ENCODE results near the gene KLHL7. TPM values are rescaled to one million over a fixed set of nuclear protein-coding genes. Genes with fewer than 3 reads are reported as not detected.
A peak's percentile ranks its signal among the peaks of the same experiment; 100 is the strongest.

KLHL7 gene
- total and polyA plus RNA-seq, 4 experiments from 2014 or later, result 22.5 to 30.5 (median 26.8) TPM

DNA sequence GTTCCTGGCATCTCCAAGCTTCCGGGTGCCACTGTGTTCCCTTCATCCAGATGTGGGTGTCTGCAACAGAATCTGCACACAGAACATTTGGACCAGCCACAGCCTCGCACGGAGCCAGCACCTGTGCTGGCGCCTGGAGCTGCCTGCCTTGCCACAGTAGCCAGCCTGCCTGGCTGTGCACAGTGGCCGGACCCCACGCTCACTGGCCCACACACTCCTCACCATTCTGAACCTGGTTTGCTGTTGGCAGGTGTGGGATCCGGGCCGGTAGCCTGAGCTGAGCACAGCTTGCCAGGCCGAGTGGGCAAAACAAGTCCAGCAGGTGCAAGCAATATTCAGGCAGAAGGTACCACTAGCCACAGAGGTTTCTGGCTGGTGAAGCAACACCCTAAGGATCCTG, 7.6 kb upstream of the KLHL7 start:
- POLR2A ChIA-PET (ENCODE audit: partially characterized antibody), result interaction anchor here (1.2 kb wide), 1 partner anchor 8 kb away, joined by 5 read pairs; the partner anchor contains the start of gene KLHL7
- peaks cover 0 to 10% (median 0%) of the 10 kb centered on the region in 8 donors for H3K9me3 Mint-ChIP-seq

DNA sequence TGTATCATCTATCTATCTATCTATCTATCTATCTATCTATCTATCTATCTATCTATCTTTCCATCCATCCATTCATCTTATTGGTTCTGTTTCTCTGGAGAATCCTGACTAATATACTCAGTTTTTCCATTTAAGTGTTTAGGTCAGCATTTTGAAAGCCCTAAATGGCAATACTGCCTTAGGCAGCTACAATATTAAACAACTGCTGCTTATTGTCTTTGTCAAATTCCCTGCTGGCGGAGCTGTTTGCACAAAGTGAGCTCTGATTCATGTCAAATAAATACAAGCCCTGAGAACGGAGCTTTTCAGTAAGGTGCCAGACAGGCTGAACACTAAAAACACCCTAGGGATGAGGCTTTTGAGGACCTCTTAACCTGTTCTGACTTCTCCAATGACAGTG, 7.1 kb upstream of the KLHL7 start:
- Mint-ChIP-seq H3K4me3 (no peak overlapping the region), H3K27me3 (peaks cover 2 to 7% of the 10 kb centered on the region in 2 donors), H3K4me1 (no peaks in the 10 kb centered on the region), H3K27ac (no peak overlapping the region), H3K9me3 (peaks cover 0 to 10% (median 0%) of the 10 kb centered on the region in 8 donors), H3K36me3 (peaks cover 0 to 3% of the 10 kb centered on the region in 2 donors)
- Histone ChIP-seq H3K4me3 (ENCODE audit: low read length in 2 of 2) (no peak overlapping the region), H3K27me3 (ENCODE audit: insufficient read depth, low read length) (no peaks in the 10 kb centered on the region), H3K4me1 (ENCODE audit: insufficient read depth, low read length) (no peaks in the 10 kb centered on the region), H3K27ac (ENCODE audit: low read depth, low read length) (no peak overlapping the region), H3K9me3 (ENCODE audit: control insufficient read depth in 1 of 2, low read length in 2 of 2) (no peaks in the 10 kb centered on the region), H3K36me3 (ENCODE audit: insufficient read depth, low read length) (no peaks in the 10 kb centered on the region)
- POLR2A ChIA-PET (ENCODE audit: partially characterized antibody), result no interaction called here
- intact Hi-C loops (cut with micrococcal nuclease), result no loop called here
- no peak for DNase-seq
- CTCF ChIA-PET (ENCODE audit: partially characterized antibody), result interaction anchor here (1.1 to 3.4 kb wide), 3 partner anchors 9 to 14 kb away, joined by 3 to 18 read pairs (median 7); no protein-coding TSS in a partner anchor

More for the DNA sequence above, 7.6 kb upstream of the KLHL7 start:
- Mint-ChIP-seq H3K4me3 (no peak overlapping the region), H3K36me3 (peaks cover 0 to 3% of the 10 kb centered on the region in 2 donors), H3K4me1 (no peaks in the 10 kb centered on the region), H3K27me3 (peaks cover 2 to 7% of the 10 kb centered on the region in 2 donors), H3K27ac (no peak overlapping the region)
- intact Hi-C loops (cut with micrococcal nuclease), result no loop called here
- H3K27me3 ChIP-seq (ENCODE audit: insufficient read depth, low read length), result no peaks in the 10 kb centered on the region
- H3K27ac ChIP-seq (ENCODE audit: low read depth, low read length), result no peak overlapping the region
- no peaks in the 10 kb centered on the region for H3K9me3 ChIP-seq (ENCODE audit: control insufficient read depth in 1 of 2, low read length in 2 of 2)
- H3K4me3 ChIP-seq (ENCODE audit: low read length in 2 of 2), result no peak overlapping the region
- no peaks in the 10 kb centered on the region for H3K4me1 ChIP-seq (ENCODE audit: insufficient read depth, low read length)
- H3K36me3 ChIP-seq (ENCODE audit: insufficient read depth, low read length), result no peaks in the 10 kb centered on the region
- DNase-seq, result no peak
- CTCF ChIA-PET (ENCODE audit: partially characterized antibody), result interaction anchor here (0.7 to 3.4 kb wide), 4 partner anchors 9 to 42 kb away, joined by 3 to 18 read pairs (median 3); no protein-coding TSS in a partner anchor

DNA sequence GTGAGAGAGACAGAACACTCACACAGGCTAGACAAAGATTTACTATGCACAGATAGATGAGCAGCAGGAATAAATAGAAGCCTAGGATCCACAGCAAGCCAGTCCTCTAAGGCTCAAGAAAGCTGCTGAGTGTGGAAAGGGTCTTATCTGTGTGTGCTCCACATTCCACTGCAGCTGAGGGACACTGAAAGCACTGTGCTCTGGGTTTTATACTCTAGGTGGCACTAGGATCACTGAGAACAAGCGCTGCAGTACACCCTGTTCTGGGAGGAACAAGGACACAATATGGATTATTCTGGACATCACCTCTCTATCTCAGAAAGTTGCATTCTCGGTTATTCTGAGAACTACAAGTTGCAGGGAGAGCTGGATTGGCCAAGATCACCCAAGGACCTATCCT, 4.9 kb upstream of the KLHL7 start:
- H3K4me3 ChIP-seq (ENCODE audit: low read length in 2 of 2), result no peak overlapping the region
- Mint-ChIP-seq H3K4me3 (no peak overlapping the region), H3K27ac (no peak overlapping the region), H3K9me3 (peaks cover 0 to 5% (median 0%) of the 10 kb centered on the region in 8 donors), H3K27me3 (peaks cover 2 to 6% of the 10 kb centered on the region in 2 donors), H3K36me3 (peaks cover 3 to 7% of the 10 kb centered on the region in 2 donors), H3K4me1 (peaks cover 0 to 12% (median 5%) of the 10 kb centered on the region in 4 donors)
- H3K4me1 ChIP-seq (ENCODE audit: insufficient read depth, low read length), result peaks cover 6% of the 10 kb centered on the region
- H3K27ac ChIP-seq (ENCODE audit: low read depth, low read length), result no peak overlapping the region
- H3K36me3 ChIP-seq (ENCODE audit: insufficient read depth, low read length), result no peaks in the 10 kb centered on the region
- H3K27me3 ChIP-seq (ENCODE audit: insufficient read depth, low read length), result no peaks in the 10 kb centered on the region
- CTCF ChIA-PET (ENCODE audit: partially characterized antibody), result interaction anchor here (2.4 to 3.4 kb wide), 2 partner anchors 14 to 16 kb away, joined by 7 to 18 read pairs; no protein-coding TSS in a partner anchor
- no peaks in the 10 kb centered on the region for H3K9me3 ChIP-seq (ENCODE audit: control insufficient read depth in 1 of 2, low read length in 2 of 2)
- no peak for DNase-seq
- intact Hi-C loops (cut with micrococcal nuclease), result loop anchor here (10.0 kb wide), 1 partner anchor 1474 kb away; the partner anchor contains the start of gene PALS2
- POLR2A ChIA-PET (ENCODE audit: partially characterized antibody), result no interaction called here

DNA sequence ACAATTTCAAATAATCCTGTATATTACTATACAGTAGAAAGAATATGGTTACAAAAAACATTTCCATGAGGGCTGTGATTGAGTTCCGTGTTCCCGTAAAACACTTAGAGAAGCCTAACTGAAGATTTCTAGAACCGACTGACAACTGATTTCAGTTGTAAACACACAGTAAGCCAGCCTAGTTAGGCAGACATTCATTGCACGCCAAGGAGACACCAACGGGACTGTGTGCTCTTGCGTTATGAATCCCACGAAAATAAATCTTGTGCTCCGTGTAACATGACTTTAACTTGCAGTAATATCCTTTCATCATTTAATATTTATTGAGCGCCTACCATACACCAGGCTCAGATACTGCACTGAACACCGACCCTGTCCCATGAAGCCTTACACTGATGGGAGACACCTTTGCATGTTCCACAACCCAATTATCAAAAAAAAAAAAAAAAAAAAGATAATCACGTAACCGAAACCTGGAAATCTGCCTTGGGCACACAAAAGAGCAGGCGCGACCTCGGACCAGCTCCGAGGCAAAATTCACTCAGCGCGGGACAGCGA, 420 bp upstream of the KLHL7 start:
- no peaks in the 10 kb centered on the region for H3K9me3 ChIP-seq (ENCODE audit: control insufficient read depth in 1 of 2, low read length in 2 of 2)
- ChIA-PET POLR2A (ENCODE audit: partially characterized antibody) (interaction anchor here (0.9 to 3.0 kb wide), 7 partner anchors 8 to 283 kb away, joined by 3 to 49 read pairs (median 5); partner anchors contain the start of genes MALSU1, NUP42 and TOMM7), CTCF (ENCODE audit: partially characterized antibody) (interaction anchor here (1.3 to 2.3 kb wide), 4 partner anchors 19 to 169 kb away, joined by 3 to 20 read pairs (median 4); partner anchors contain the start of gene NUP42)
- H3K9me3 Mint-ChIP-seq, result no peaks in the 10 kb centered on the region
- H3K36me3 Mint-ChIP-seq, result peaks cover 4 to 16% of the 10 kb centered on the region in 2 donors
- H3K27ac Mint-ChIP-seq, result peak overlapping the region; percentile 93 to 98 (median 96)
- H3K27ac ChIP-seq (ENCODE audit: low read depth, low read length), result peak overlapping the region; percentile 89
- H3K4me1 Mint-ChIP-seq, result peaks cover 28 to 54% (median 37%) of the 10 kb centered on the region in 4 donors
- peaks cover 39% of the 10 kb centered on the region for H3K4me1 ChIP-seq (ENCODE audit: insufficient read depth, low read length)
- H3K36me3 ChIP-seq (ENCODE audit: insufficient read depth, low read length), result no peaks in the 10 kb centered on the region
- peak overlapping the region; percentile 83 to 98 for H3K4me3 ChIP-seq (ENCODE audit: low read length in 2 of 2)
- intact Hi-C loops (cut with micrococcal nuclease), result loop anchor here (1.0 to 10.0 kb wide), 6 partner anchors 76 to 1470 kb away; partner anchors contain the start of genes HYCC1, MALSU1, PALS2 and TOMM7
- peak overlapping the region; percentile 93 to 99 (median 97) for H3K4me3 Mint-ChIP-seq
- DNase-seq, result no peak
- no peaks in the 10 kb centered on the region for H3K27me3 ChIP-seq (ENCODE audit: insufficient read depth, low read length)
- H3K27me3 Mint-ChIP-seq, result no peaks in the 10 kb centered on the region

DNA sequence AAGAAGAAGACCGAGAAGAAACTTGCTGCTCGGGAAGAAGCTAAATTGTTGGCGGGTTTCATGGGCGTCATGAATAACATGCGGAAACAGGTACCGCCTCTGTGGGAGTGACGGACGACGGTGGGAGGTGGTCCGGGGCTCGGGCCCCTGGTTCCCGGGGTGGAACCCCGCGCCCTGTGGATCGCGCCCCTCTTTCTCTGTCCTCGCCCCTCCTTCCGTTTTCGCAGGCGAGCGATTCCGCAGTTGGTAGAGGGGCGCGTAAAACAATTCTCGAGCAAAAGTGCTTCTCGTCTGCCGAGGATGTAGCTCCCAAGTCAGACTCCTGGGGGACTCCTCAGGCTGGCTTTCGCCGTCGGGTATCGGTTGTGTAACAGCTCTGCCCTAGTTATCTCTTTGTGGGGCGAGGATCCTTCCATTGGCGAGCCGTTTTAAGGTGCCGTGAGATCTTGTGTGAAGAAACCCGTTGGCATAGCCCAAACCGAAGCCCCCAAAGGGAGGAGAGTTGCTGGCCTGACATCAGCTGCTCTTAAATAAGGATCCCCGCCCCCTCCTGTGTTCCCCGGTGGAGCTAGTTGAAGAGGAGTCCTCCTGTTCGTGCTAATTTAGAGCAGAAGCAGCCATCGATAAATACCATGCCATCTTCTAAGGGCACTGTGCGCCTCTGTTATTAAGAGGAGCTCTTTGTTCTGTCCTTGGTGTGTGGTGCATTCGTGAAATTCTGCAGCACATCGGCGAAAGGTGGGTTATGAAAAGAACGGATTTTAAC, 655 bp downstream of the KLHL7 start:
- Histone ChIP-seq H3K4me1 (ENCODE audit: insufficient read depth, low read length) (peaks cover 39% of the 10 kb centered on the region), H3K27ac (ENCODE audit: low read depth, low read length) (peak overlapping the region; percentile 89), H3K36me3 (ENCODE audit: insufficient read depth, low read length) (no peaks in the 10 kb centered on the region), H3K27me3 (ENCODE audit: insufficient read depth, low read length) (no peaks in the 10 kb centered on the region), H3K9me3 (ENCODE audit: control insufficient read depth in 1 of 2, low read length in 2 of 2) (no peaks in the 10 kb centered on the region), H3K4me3 (ENCODE audit: low read length in 2 of 2) (peak overlapping the region; percentile 83 to 98)
- no peaks in the 10 kb centered on the region for H3K9me3 Mint-ChIP-seq
- H3K27ac Mint-ChIP-seq, result peak overlapping the region; percentile 93 to 98 (median 96)
- intact Hi-C loops (cut with micrococcal nuclease), result loop anchor here (10.0 kb wide), 1 partner anchor 1469 kb away; the partner anchor contains the start of gene PALS2
- H3K36me3 Mint-ChIP-seq, result peaks cover 5 to 16% of the 10 kb centered on the region in 2 donors
- no peaks in the 10 kb centered on the region for H3K27me3 Mint-ChIP-seq
- H3K4me3 Mint-ChIP-seq, result peak overlapping the region; percentile 93 to 99 (median 97)
- ChIA-PET POLR2A (ENCODE audit: partially characterized antibody) (interaction anchor here (0.7 to 3.0 kb wide), 13 partner anchors 8 to 284 kb away, joined by 3 to 49 read pairs (median 4); partner anchors contain the start of genes MALSU1, NUP42 and TOMM7), CTCF (ENCODE audit: partially characterized antibody) (interaction anchor here (0.8 to 2.3 kb wide), 11 partner anchors 19 to 168 kb away, joined by 3 to 20 read pairs (median 4); partner anchors contain the start of gene NUP42)
- DNase-seq, result peak; percentile 56 to 68 (median 60)
- H3K4me1 Mint-ChIP-seq, result peaks cover 32 to 61% (median 41%) of the 10 kb centered on the region in 4 donors

DNA sequence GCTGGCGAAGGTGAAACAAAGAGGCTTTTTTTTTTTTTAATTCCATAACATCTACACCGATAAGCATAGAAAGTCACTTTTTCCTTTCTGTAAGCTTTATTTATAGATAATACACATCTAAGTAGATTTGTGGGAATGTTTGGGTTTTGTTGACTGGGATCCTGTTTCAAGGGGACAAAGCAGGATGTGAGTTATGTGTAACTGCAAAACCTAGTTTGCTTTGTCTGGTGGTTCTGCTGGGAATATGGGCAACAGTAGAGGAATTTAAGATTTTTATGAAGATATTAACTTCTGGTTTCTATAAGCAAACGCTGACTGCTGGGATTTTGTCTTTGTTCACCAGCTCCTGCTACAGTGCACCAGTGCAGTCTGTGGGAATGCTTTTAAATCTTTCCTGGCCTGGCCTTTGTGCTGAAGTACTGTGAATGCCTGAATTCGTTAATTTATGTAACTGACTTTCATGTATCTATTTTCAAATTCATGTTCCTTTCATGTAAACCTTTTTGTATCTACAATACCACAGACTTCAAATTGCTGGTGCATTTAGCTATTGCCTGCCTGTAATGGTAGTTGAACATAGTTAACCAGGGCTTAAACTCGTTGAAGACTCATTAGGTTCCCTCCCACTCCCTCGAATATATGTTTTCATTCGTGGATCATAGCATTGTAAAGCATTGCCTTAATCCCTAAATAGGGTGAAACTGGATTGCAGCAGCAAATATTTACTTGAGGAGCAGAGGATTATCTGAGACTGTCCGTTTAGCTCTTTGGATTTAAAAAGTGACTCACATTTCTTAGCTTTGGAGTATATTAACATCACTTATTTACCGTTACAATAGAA, 1.5 kb downstream of the KLHL7 start:
- peak overlapping the region; percentile 93 to 99 (median 97) for H3K4me3 Mint-ChIP-seq
- H3K27me3 Mint-ChIP-seq, result no peaks in the 10 kb centered on the region
- peak overlapping the region; percentile 93 to 98 (median 96) for H3K27ac Mint-ChIP-seq
- H3K36me3 ChIP-seq (ENCODE audit: insufficient read depth, low read length), result no peaks in the 10 kb centered on the region
- peaks cover 5 to 16% of the 10 kb centered on the region in 2 donors for H3K36me3 Mint-ChIP-seq
- no peaks in the 10 kb centered on the region for H3K27me3 ChIP-seq (ENCODE audit: insufficient read depth, low read length)
- intact Hi-C loops (cut with micrococcal nuclease), result loop anchor here (10.0 kb wide), 1 partner anchor 1468 kb away; the partner anchor contains the start of gene PALS2
- DNase-seq, result no peak
- H3K4me3 ChIP-seq (ENCODE audit: low read length in 2 of 2), result peak overlapping the region; percentile 83 to 98
- no peaks in the 10 kb centered on the region for H3K9me3 Mint-ChIP-seq
- peaks cover 34 to 65% (median 44%) of the 10 kb centered on the region in 4 donors for H3K4me1 Mint-ChIP-seq
- H3K27ac ChIP-seq (ENCODE audit: low read depth, low read length), result peak overlapping the region; percentile 89
- ChIA-PET POLR2A (ENCODE audit: partially characterized antibody) (interaction anchor here (0.9 to 3.0 kb wide), 10 partner anchors 9 to 192 kb away, joined by 3 to 49 read pairs (median 4); partner anchors contain the start of genes MALSU1 and NUP42), CTCF (ENCODE audit: partially characterized antibody) (interaction anchor here (0.8 to 2.3 kb wide), 12 partner anchors 8 to 167 kb away, joined by 3 to 20 read pairs (median 4); partner anchors contain the start of gene NUP42)
- H3K4me1 ChIP-seq (ENCODE audit: insufficient read depth, low read length), result peaks cover 39% of the 10 kb centered on the region
- H3K9me3 ChIP-seq (ENCODE audit: control insufficient read depth in 1 of 2, low read length in 2 of 2), result no peaks in the 10 kb centered on the region
